Smooth muscle cell (in vitro differentiated cells): ENCODE measurements around the gene RPGRIP1. TPM values are rescaled to one million over a fixed set of nuclear protein-coding genes. Genes with fewer than 3 reads are reported as not detected.

Experiments used
- DNase-seq: peaks from one replicate; lab custom pipeline; 2025; ENCODE audit not compliant: unreplicated experiment; lab: John Stamatoyannopoulos, UW
- H2AFZ ChIP-seq: fragments of 200-600 bp; sonication (generic); 2 replicates; pipeline ENCODE4 v1.6.0; 2016; ENCODE audit warnings: antibody characterized with exemption, low read depth, mild to moderate bottlenecking
- H3F3A ChIP-seq: fragments of 200-600 bp; sonication (generic); 2 replicates; pipeline ENCODE4 v1.6.0; 2017; ENCODE audit warnings: antibody characterized with exemption, low read depth
- H3K27ac ChIP-seq: fragments of 200-600 bp; sonication (generic); 2 replicates; pipeline ENCODE4 v1.5.1; 2016; ENCODE audit warnings: low read depth, mild to moderate bottlenecking
- H3K27me3 ChIP-seq: fragments of 200-600 bp; sonication (generic); 2 replicates; pipeline ENCODE4 v1.6.1; 2016; ENCODE audit warnings: low read depth, mild to moderate bottlenecking
- H3K36me3 ChIP-seq: fragments of 200-600 bp; sonication (generic); 2 replicates; pipeline ENCODE4 v1.5.1; 2016; ENCODE audit warnings: low read depth
- H3K4me1 ChIP-seq: fragments of 200-600 bp; sonication (generic); 2 replicates; pipeline ENCODE4 v1.5.1; 2016; ENCODE audit warnings: low read depth
- H3K4me2 ChIP-seq: fragments of 200-600 bp; sonication (generic); 2 replicates; pipeline ENCODE4 v1.6.0; 2016; ENCODE audit warnings: mild to moderate bottlenecking
- H3K4me3 ChIP-seq: fragments of 200-600 bp; sonication (generic); 2 replicates; pipeline ENCODE4 v1.5.1; 2016; ENCODE audit warnings: mild to moderate bottlenecking
- H3K79me2 ChIP-seq: fragments of 200-600 bp; sonication (generic); 2 replicates; pipeline ENCODE4 v1.6.0; 2016; ENCODE audit warnings: low read depth, mild to moderate bottlenecking
- H3K9ac ChIP-seq: fragments of 200-600 bp; sonication (generic); 2 replicates; pipeline ENCODE4 v1.6.0; 2016; ENCODE audit warnings: low read depth
- H3K9me3 ChIP-seq: fragments of 200-600 bp; sonication (generic); replicated peaks from 2 replicates; pipeline ENCODE4 v1.5.1; 2016; ENCODE audit warnings: low read depth
- H4K20me1 ChIP-seq: fragments of 200-600 bp; sonication (generic); 2 replicates; pipeline ENCODE4 v1.6.0; 2016; ENCODE audit warnings: low read depth
- WGBS: methylation state at CpG from one replicate; pipeline ENCODE4 v1.1.7; 2016; ENCODE audit warnings: low lambda C conversion rate; 5-methylcytosine and 5-hydroxymethylcytosine counted together
- polyA plus RNA-seq: library from polyadenylated mRNA; unstranded; fragments of >200 nt; fragmentation: Nextera tagmentation; extraction: Ambion mirVana; gene quantifications from 2 replicates; pipeline ENCODE4 v1.2.1, GENCODE V29; 2016
- total RNA-seq: library from RNA; depleted of rRNA; stranded (reverse); fragments of >200 nt; gene quantifications from 2 replicates; pipeline ENCODE4 v1.2.3, GENCODE V29; 2014
- TF ChIP-seq, protein P1 (sequence below): fragments of 200-600 bp; sonication (generic); IDR thresholded peaks from 2 replicates; pipeline ENCODE4 v1.5.1; 2017; ENCODE audit warnings: borderline replicate concordance, mild to moderate bottlenecking, antibody characterized with exemption; ENCODE audit not compliant: insufficient read depth, poor library complexity, severe bottlenecking

The RPGRIP1 gene
- total and polyA plus RNA-seq, 2 experiments from 2014 or later: not detected

GRCh38 chr14:21308132-21308478 is 28.2 kb downstream of the RPGRIP1 start:
- Histone ChIP-seq H3K36me3 (no peaks in the 10 kb centered on the region), H3K79me2 (no peaks in the 10 kb centered on the region), H3K4me3 (peak overlapping the region; percentile 53), H2AFZ (peak overlapping the region; percentile 98), H3K27me3 (peaks cover 6% of the 10 kb centered on the region), H3F3A (peaks cover 7% of the 10 kb centered on the region), H3K4me1 (peaks cover 4% of the 10 kb centered on the region), H4K20me1 (no peaks in the 10 kb centered on the region), H3K9ac (no peak overlapping the region), H3K9me3 (no peaks in the 10 kb centered on the region), H3K4me2 (peak overlapping the region; percentile 83), H3K27ac (peak overlapping the region; percentile 30)
- DNase-seq: no peak
- TF ChIP-seq, protein P1, sequence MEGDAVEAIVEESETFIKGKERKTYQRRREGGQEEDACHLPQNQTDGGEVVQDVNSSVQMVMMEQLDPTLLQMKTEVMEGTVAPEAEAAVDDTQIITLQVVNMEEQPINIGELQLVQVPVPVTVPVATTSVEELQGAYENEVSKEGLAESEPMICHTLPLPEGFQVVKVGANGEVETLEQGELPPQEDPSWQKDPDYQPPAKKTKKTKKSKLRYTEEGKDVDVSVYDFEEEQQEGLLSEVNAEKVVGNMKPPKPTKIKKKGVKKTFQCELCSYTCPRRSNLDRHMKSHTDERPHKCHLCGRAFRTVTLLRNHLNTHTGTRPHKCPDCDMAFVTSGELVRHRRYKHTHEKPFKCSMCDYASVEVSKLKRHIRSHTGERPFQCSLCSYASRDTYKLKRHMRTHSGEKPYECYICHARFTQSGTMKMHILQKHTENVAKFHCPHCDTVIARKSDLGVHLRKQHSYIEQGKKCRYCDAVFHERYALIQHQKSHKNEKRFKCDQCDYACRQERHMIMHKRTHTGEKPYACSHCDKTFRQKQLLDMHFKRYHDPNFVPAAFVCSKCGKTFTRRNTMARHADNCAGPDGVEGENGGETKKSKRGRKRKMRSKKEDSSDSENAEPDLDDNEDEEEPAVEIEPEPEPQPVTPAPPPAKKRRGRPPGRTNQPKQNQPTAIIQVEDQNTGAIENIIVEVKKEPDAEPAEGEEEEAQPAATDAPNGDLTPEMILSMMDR: no peak

GRCh38 chr14:21308479-21309237 is 28.8 kb downstream of the RPGRIP1 start:
- Histone ChIP-seq H2AFZ (peak overlapping the region; percentile 98), H3K27ac (peak overlapping the region; percentile 30), H3F3A (peaks cover 7% of the 10 kb centered on the region), H3K27me3 (peaks cover under 1% of the 10 kb centered on the region), H3K4me1 (peaks cover 4% of the 10 kb centered on the region), H4K20me1 (no peaks in the 10 kb centered on the region), H3K4me3 (peak overlapping the region; percentile 53), H3K4me2 (peak overlapping the region; percentile 83), H3K9ac (no peak overlapping the region), H3K9me3 (no peaks in the 10 kb centered on the region), H3K79me2 (no peaks in the 10 kb centered on the region), H3K36me3 (no peaks in the 10 kb centered on the region)
- DNase-seq: no peak
- WGBS: 3% methylated on average over 16 of the region's 16 CpGs
- TF ChIP-seq, protein P1: no peak

DNA sequence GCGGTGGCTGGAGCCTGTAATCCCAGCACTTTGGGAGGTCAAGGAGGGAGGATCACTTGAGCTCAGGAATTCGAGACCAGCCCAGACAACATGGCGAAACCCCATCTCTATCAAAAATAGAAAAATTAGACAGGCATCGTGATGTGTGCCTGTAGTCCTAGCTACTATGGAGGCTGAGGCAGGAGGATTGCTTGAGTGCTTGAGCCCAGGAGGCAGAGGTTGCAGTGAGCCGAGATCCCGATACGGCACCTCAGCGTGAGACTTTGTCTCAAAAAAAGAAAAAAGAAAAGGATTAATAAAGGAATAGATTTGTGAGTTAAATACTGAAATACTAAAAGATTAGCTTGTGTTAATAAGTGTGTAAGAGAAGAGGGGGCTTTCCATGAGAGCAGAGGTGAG is 29.4 kb downstream of the RPGRIP1 start:
- Histone ChIP-seq H3K27ac (no peak overlapping the region), H3K9ac (no peak overlapping the region), H2AFZ (peak overlapping the region; percentile 98), H4K20me1 (no peaks in the 10 kb centered on the region), H3F3A (peaks cover 7% of the 10 kb centered on the region), H3K9me3 (no peaks in the 10 kb centered on the region), H3K4me3 (peak overlapping the region; percentile 53), H3K36me3 (no peaks in the 10 kb centered on the region), H3K27me3 (no peaks in the 10 kb centered on the region), H3K4me2 (peak overlapping the region; percentile 83), H3K4me1 (peaks cover 4% of the 10 kb centered on the region), H3K79me2 (no peaks in the 10 kb centered on the region)
- TF ChIP-seq, protein P1: no peak
- 66% methylated on average over 8 of the region's 8 CpGs for WGBS
- DNase-seq: no peak

DNA sequence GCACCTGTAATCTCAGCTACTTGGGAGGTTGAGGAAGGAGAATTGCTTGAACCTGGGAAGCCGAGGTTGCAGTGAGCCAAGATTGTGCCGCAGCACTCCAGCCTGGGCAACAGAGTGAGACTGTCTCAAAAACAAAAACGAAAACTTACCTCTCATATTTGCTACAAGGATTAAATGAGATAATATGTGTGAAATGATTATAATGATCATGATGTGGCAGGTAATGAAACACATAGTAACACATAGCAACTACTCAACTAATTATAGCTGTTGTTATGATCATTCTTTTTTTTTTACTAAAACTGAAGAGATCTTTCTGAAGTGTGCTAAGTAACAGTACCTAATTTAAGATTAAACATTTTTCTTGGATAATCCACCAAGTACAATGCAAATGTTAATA is 30.1 kb downstream of the RPGRIP1 start:
- Histone ChIP-seq H3K4me2 (no peak overlapping the region), H3K27ac (no peak overlapping the region), H3K79me2 (no peaks in the 10 kb centered on the region), H4K20me1 (no peaks in the 10 kb centered on the region), H3K9ac (no peak overlapping the region), H3K36me3 (no peaks in the 10 kb centered on the region), H2AFZ (no peak overlapping the region), H3K4me1 (peaks cover 4% of the 10 kb centered on the region), H3K27me3 (no peaks in the 10 kb centered on the region), H3K9me3 (no peaks in the 10 kb centered on the region), H3K4me3 (no peak overlapping the region), H3F3A (peaks cover 7% of the 10 kb centered on the region)
- TF ChIP-seq, protein P1: no peak
- 87% methylated on average over 3 of the region's 3 CpGs for WGBS
- no peak for DNase-seq
